ENCODE results near the gene MBD6.

Gene MBD6

GRCh38 chr12:57576613-57577160 is 54.1 kb downstream of the MBD6 start:
- no peak for DNase-seq (ENCODE audit: low read depth)

GRCh38 chr12:57577981-57578758 is 55.5 kb downstream of the MBD6 start:
- no peak for DNase-seq (ENCODE audit: low read depth)

- DNase-seq (ENCODE audit: low read depth) = no peak
These were observed 56.4 kb downstream of the MBD6 start for GRCh38 chr12:57579011-57579410.
